ENCODE measurements around the gene GFER.
A peak's percentile ranks its signal among the peaks of the same experiment; 100 is the strongest.
"Not testable (repeated sequence)": the region's sequence is repeated elsewhere in the genome, so short reads cannot be mapped to it uniquely, and the experiment has no call there.

The GFER gene

GRCh38 chr16:2025251-2025650, 41.3 kb downstream of the GFER start:
- H3K4me3 ChIP-seq (ENCODE audit: low read depth, low read length) = no peak overlapping the region

GRCh38 chr16:2025878-2026460, 42.0 kb downstream of the GFER start:
- no peak overlapping the region for H3K4me3 ChIP-seq (ENCODE audit: low read depth, low read length)

- peak within 1 kb of the TSS; percentile 17 for H3K4me3 ChIP-seq (ENCODE audit: low read depth, low read length)
Observed at GRCh38 chr16:2026461-2027023, 42.5 kb downstream of the GFER start, which contains the start of gene NHERF2. Gene NHERF2 (plus strand): TSS chr16:2026902. CDS start chr16:2027006, 104 bp downstream.

- H3K4me3 ChIP-seq (ENCODE audit: low read depth, low read length) = peak overlapping the region; percentile 17
Observed at GRCh38 chr16:2027024-2028010, 43.3 kb downstream of the GFER start.

GRCh38 chr16:2028146-2028545, 44.2 kb downstream of the GFER start:
- no peak overlapping the region for H3K4me3 ChIP-seq (ENCODE audit: low read depth, low read length)

- H3K4me3 ChIP-seq (ENCODE audit: low read depth, low read length) = no peak overlapping the region
Observed at GRCh38 chr16:2028620-2029220, 44.7 kb downstream of the GFER start.

- no peak overlapping the region for H3K4me3 ChIP-seq (ENCODE audit: low read depth, low read length)
Observed at GRCh38 chr16:2029350-2029749, 45.4 kb downstream of the GFER start.

GRCh38 chr16:2030036-2030435, 46.0 kb downstream of the GFER start:
- H3K4me3 ChIP-seq (ENCODE audit: low read depth, low read length) = no peak overlapping the region

- no peak overlapping the region for H3K4me3 ChIP-seq (ENCODE audit: low read depth, low read length)
Observed at GRCh38 chr16:2031081-2031577, 47.1 kb downstream of the GFER start.

- H3K4me3 ChIP-seq (ENCODE audit: low read depth, low read length) = no peak overlapping the region
Observed at GRCh38 chr16:2032285-2033056, 48.5 kb downstream of the GFER start.

GRCh38 chr16:2033057-2033908, 49.3 kb downstream of the GFER start:
- no peak overlapping the region for H3K4me3 ChIP-seq (ENCODE audit: low read depth, low read length)

- H3K4me3 ChIP-seq (ENCODE audit: low read depth, low read length) = not testable (repeated sequence)
Observed at GRCh38 chr16:2033909-2034695, 50.1 kb downstream of the GFER start.

GRCh38 chr16:2034696-2035430, 50.9 kb downstream of the GFER start:
- no peak overlapping the region for H3K4me3 ChIP-seq (ENCODE audit: low read depth, low read length)

GRCh38 chr16:2035431-2036199, 51.6 kb downstream of the GFER start:
- no peak overlapping the region for H3K4me3 ChIP-seq (ENCODE audit: low read depth, low read length)

GRCh38 chr16:2036200-2036966, 52.4 kb downstream of the GFER start:
- H3K4me3 ChIP-seq (ENCODE audit: low read depth, low read length) = no peak overlapping the region

- no peak overlapping the region for H3K4me3 ChIP-seq (ENCODE audit: low read depth, low read length)
Observed at GRCh38 chr16:2037115-2037514, 53.1 kb downstream of the GFER start.
